NCI-H82 (cell line): Measurements from ENCODE around the gene RPL4.
"Not testable (repeated sequence)": the region's sequence is repeated elsewhere in the genome, so short reads cannot be mapped to it uniquely, and the experiment has no call there.

Source experiments
- DNase-seq: peaks from one replicate; lab custom pipeline; 2025; lab: John Stamatoyannopoulos, UW

Gene RPL4

GRCh38 chr15:66504563-66505429 is at the start of gene RPL4, which contains the start of gene ZWILCH:
Gene RPL4 (minus strand): TSS chr15:66504855. CDS start chr15:66504790, 65 bp downstream.
Gene ZWILCH (plus strand): TSS chr15:66505326. CDS start chr15:66505339, 13 bp downstream.
- DNase-seq, result peak; percentile 84

GRCh38 chr15:66545255-66545654 is 40.6 kb upstream of the RPL4 start:
- DNase-seq, result no peak

GRCh38 chr15:66542896-66543295 is 38.2 kb upstream of the RPL4 start:
- no peak for DNase-seq

GRCh38 chr15:66535056-66535455 is 30.4 kb upstream of the RPL4 start:
- no peak for DNase-seq

GRCh38 chr15:66524838-66525237 is 20.2 kb upstream of the RPL4 start:
- no peak for DNase-seq

- DNase-seq, result no peak
Observed at GRCh38 chr15:66523926-66524325, 19.3 kb upstream of the RPL4 start.

- no peak for DNase-seq
Observed at GRCh38 chr15:66515901-66516322, 11.3 kb upstream of the RPL4 start.

- DNase-seq, result no peak
Observed at GRCh38 chr15:66514586-66514985, 9.9 kb upstream of the RPL4 start.

- DNase-seq, result no peak
Observed at GRCh38 chr15:66508293-66508883, 3.7 kb upstream of the RPL4 start.

GRCh38 chr15:66505818-66506217 is 1.2 kb upstream of the RPL4 start:
- DNase-seq, result peak; percentile 41

GRCh38 chr15:66505430-66505811 is 766 bp upstream of the RPL4 start:
- DNase-seq, result no peak

GRCh38 chr15:66503780-66504562 is 684 bp downstream of the RPL4 start:
- DNase-seq, result peak; percentile 45

GRCh38 chr15:66503041-66503648 is 1.5 kb downstream of the RPL4 start:
- DNase-seq, result not testable (repeated sequence)

GRCh38 chr15:66502491-66502890 is 2.2 kb downstream of the RPL4 start:
- no peak for DNase-seq

- not testable (repeated sequence) for DNase-seq
Observed at GRCh38 chr15:66500346-66500745, 4.3 kb downstream of the RPL4 start.

GRCh38 chr15:66498501-66499386 is 5.9 kb downstream of the RPL4 start:
- peak; percentile 58 for DNase-seq

- peak; percentile 97 for DNase-seq
Observed at GRCh38 chr15:66497502-66498455, 6.9 kb downstream of the RPL4 start, which contains the start of gene SNAPC5. Gene SNAPC5 (minus strand): TSS chr15:66497762. CDS start chr15:66497731, 31 bp downstream.

GRCh38 chr15:66496951-66497501 is 7.6 kb downstream of the RPL4 start:
- DNase-seq, result peak; percentile 54

- DNase-seq, result no peak
Observed at GRCh38 chr15:66494262-66494661, 10.4 kb downstream of the RPL4 start.
